ENCODE data around the gene IGFL2. TPM values are rescaled to one million over a fixed set of nuclear protein-coding genes. Genes with fewer than 3 reads are reported as not detected.

Gene IGFL2
- polyA plus RNA-seq, 1 of the 3 experiments (the other 2 are of a cell fraction): 0.23 TPM

DNA sequence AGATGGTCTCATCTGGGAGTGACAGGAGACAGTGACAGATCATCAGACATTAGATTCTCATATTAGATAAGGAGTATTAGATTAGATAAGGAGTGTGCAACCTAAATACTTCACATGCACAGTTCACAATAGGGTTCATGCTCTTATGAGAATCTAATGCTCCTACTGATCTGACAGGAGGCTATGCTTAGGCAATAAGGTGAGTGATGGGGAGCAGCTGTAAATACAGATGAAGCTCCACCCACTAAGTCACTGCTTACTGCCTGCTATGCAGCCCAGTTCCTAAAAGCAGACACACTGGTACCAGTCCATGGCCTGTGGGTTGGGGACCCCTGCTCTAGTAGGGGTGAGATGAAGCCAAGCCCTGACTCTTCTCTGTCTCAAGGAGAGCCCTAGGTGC is 13.5 kb upstream of the IGFL2 start:
- Histone ChIP-seq H3K27ac (ENCODE audit: low read depth in 2 of 2, low read length in 1 of 2) (peak overlapping the region; percentile 93 to 98; a peak in 3 of 4 replicates), H3K4me3 (ENCODE audit: low read depth in 2 of 2, low read length in 1 of 2) (no peak overlapping the region), H3K4me1 (ENCODE audit: control insufficient read depth in 1 of 2, insufficient read depth in 2 of 2, low read depth in 1 of 2, low read length in 1 of 2) (peaks cover 0 to 11% of the 10 kb centered on the region in 2 experiments; a peak in 2 of 4 replicates), H3K9me2 (no peaks in the 10 kb centered on the region), H3K36me3 (replicated peaks in 1 of 2; ENCODE audit: control insufficient read depth in 1 of 2, insufficient read depth in 2 of 2, low read length in 1 of 2) (no peaks in the 10 kb centered on the region), H3K9me3 (no peaks in the 10 kb centered on the region), H3K27me3 (ENCODE audit: insufficient read depth) (no peaks in the 10 kb centered on the region), H3K79me2 (ENCODE audit: insufficient read depth) (no peaks in the 10 kb centered on the region), H4K20me1 (ENCODE audit: insufficient read depth) (no peaks in the 10 kb centered on the region), H3K9ac (no peak overlapping the region), H2AFZ (ENCODE audit: low read depth) (no peak overlapping the region), H3F3A (replicated peaks; ENCODE audit: insufficient read depth) (peaks cover 38% of the 10 kb centered on the region), H3K4me2 (no peak overlapping the region)
- no peak for DNase-seq
- no peak for TF ChIP-seq EP300 (IDR thresholded peaks at IDR 0.05; ENCODE audit: borderline replicate concordance in 1 of 2, low read depth in 1 of 2, low read length in 1 of 2)
- TF ChIP-seq USF2 (IDR thresholded peaks at IDR 0.05; ENCODE audit: borderline replicate concordance, low read depth, low read length): no peak
- TF ChIP-seq CHD2 (IDR thresholded peaks at IDR 0.05; ENCODE audit: low read length, partially characterized antibody): no peak
- TF ChIP-seq TEAD4 (IDR thresholded peaks at IDR 0.05; ENCODE audit: borderline replicate concordance, insufficient read depth): no peak
- no peak for TF ChIP-seq RAD21 (IDR thresholded peaks at IDR 0.05; ENCODE audit: low read length)
- TF ChIP-seq, protein P1, sequence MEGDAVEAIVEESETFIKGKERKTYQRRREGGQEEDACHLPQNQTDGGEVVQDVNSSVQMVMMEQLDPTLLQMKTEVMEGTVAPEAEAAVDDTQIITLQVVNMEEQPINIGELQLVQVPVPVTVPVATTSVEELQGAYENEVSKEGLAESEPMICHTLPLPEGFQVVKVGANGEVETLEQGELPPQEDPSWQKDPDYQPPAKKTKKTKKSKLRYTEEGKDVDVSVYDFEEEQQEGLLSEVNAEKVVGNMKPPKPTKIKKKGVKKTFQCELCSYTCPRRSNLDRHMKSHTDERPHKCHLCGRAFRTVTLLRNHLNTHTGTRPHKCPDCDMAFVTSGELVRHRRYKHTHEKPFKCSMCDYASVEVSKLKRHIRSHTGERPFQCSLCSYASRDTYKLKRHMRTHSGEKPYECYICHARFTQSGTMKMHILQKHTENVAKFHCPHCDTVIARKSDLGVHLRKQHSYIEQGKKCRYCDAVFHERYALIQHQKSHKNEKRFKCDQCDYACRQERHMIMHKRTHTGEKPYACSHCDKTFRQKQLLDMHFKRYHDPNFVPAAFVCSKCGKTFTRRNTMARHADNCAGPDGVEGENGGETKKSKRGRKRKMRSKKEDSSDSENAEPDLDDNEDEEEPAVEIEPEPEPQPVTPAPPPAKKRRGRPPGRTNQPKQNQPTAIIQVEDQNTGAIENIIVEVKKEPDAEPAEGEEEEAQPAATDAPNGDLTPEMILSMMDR (IDR thresholded peaks at IDR 0.05): no peak
- no peak for TF ChIP-seq ZBTB33 (IDR thresholded peaks at IDR 0.05; ENCODE audit: borderline replicate concordance, low read depth)
- TF ChIP-seq GATA2 (CRISPR knock-in tag; IDR thresholded peaks at IDR 0.05): no peak
- no peak for TF ChIP-seq POLR2AphosphoS5 (IDR thresholded peaks at IDR 0.05; ENCODE audit: low read depth, low read length)
- TF ChIP-seq RCOR1 (IDR thresholded peaks at IDR 0.05; ENCODE audit: low read length): no peak
- TF ChIP-seq, protein P2, sequence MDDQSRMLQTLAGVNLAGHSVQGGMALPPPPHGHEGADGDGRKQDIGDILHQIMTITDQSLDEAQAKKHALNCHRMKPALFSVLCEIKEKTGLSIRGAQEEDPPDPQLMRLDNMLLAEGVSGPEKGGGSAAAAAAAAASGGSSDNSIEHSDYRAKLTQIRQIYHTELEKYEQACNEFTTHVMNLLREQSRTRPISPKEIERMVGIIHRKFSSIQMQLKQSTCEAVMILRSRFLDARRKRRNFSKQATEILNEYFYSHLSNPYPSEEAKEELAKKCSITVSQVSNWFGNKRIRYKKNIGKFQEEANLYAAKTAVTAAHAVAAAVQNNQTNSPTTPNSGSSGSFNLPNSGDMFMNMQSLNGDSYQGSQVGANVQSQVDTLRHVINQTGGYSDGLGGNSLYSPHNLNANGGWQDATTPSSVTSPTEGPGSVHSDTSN (IDR thresholded peaks at IDR 0.05): no peak
- TF ChIP-seq TCF12 (IDR thresholded peaks at IDR 0.05): no peak
- ChIA-PET POLR2A (no interaction called here), CTCF (no interaction called here)
